ENCODE results near the gene EIF2S3B. TPM values are rescaled to one million over a fixed set of nuclear protein-coding genes. Genes with fewer than 3 reads are reported as not detected.
A peak's percentile ranks its signal among the peaks of the same experiment; 100 is the strongest.

The EIF2S3B gene
- total RNA-seq, 3 donors from 2014 or later = 0.22 to 0.46 (median 0.38) TPM

- no peak for ATAC-seq
- H3K4me1 ChIP-seq (ENCODE audit: low read depth) = no peaks in the 10 kb centered on the region
- intact Hi-C loops (cut with DNase I, micrococcal nuclease) = no loop called here
- H3K36me3 ChIP-seq (ENCODE audit: low read depth) = no peaks in the 10 kb centered on the region
- DNase-seq = no peak
- H3K4me3 ChIP-seq = no peak overlapping the region
- no peak for TF ChIP-seq CTCF (IDR thresholded peaks at IDR 0.05)
- H3K9me3 ChIP-seq = no peaks in the 10 kb centered on the region
These were observed 35.1 kb downstream of the EIF2S3B start for GRCh38 chr12:10540776-10541205.

- H3K4me1 ChIP-seq (ENCODE audit: low read depth) = no peaks in the 10 kb centered on the region
- ATAC-seq (no peak), DNase-seq (no peak)
- intact Hi-C loops (cut with DNase I, micrococcal nuclease) = no loop called here
- no peaks in the 10 kb centered on the region for H3K36me3 ChIP-seq (ENCODE audit: low read depth)
- TF ChIP-seq CTCF (IDR thresholded peaks at IDR 0.05) = no peak
- no peaks in the 10 kb centered on the region for H3K9me3 ChIP-seq
- no peak overlapping the region for H3K4me3 ChIP-seq
These were observed 37.8 kb downstream of the EIF2S3B start for GRCh38 chr12:10543499-10543898.

GRCh38 chr12:10551375-10551774, 45.7 kb downstream of the EIF2S3B start:
- Histone ChIP-seq H3K4me1 (ENCODE audit: low read depth) (no peaks in the 10 kb centered on the region), H3K4me3 (no peak overlapping the region), H3K36me3 (ENCODE audit: low read depth) (no peaks in the 10 kb centered on the region), H3K9me3 (no peaks in the 10 kb centered on the region)
- TF ChIP-seq CTCF (IDR thresholded peaks at IDR 0.05) = no peak
- peak in 1 of 3 donors; percentile 50 for DNase-seq
- ATAC-seq = no peak
- intact Hi-C loops (cut with DNase I, micrococcal nuclease) = no loop called here

GRCh38 chr12:10553148-10553547, 47.5 kb downstream of the EIF2S3B start:
- no peaks in the 10 kb centered on the region for H3K36me3 ChIP-seq (ENCODE audit: low read depth)
- H3K4me1 ChIP-seq (ENCODE audit: low read depth) = no peaks in the 10 kb centered on the region

GRCh38 chr12:10554228-10554755, 48.6 kb downstream of the EIF2S3B start:
- DNase-seq (no peak), ATAC-seq (peak; percentile 74)
- Histone ChIP-seq H3K36me3 (ENCODE audit: low read depth) (no peaks in the 10 kb centered on the region), H3K4me1 (ENCODE audit: low read depth) (no peaks in the 10 kb centered on the region), H3K4me3 (no peak overlapping the region), H3K9me3 (no peaks in the 10 kb centered on the region)
- intact Hi-C loops (cut with DNase I, micrococcal nuclease) = no loop called here
- TF ChIP-seq CTCF (IDR thresholded peaks at IDR 0.05) = no peak

More at GRCh38 chr12:10553148-10553547, 47.5 kb downstream of the EIF2S3B start:
- intact Hi-C loops (cut with DNase I, micrococcal nuclease) = no loop called here
- Histone ChIP-seq H3K9me3 (no peaks in the 10 kb centered on the region), H3K4me3 (no peak overlapping the region)
- ATAC-seq = no peak
- TF ChIP-seq CTCF (IDR thresholded peaks at IDR 0.05) = no peak
- no peak for DNase-seq
